Esophagus muscularis mucosa (tissue), 4 donors: ENCODE results near the gene RYR2. TPM values are rescaled to one million over a fixed set of nuclear protein-coding genes. Genes with fewer than 3 reads are reported as not detected.

Source experiments
- DNase-seq: peaks from one replicate; pipeline ENCODE4 v3.0.0-alpha.2; 2017; ENCODE audit errors: extremely low spot score
- H3K27ac ChIP-seq, 4 donors: fragments of 200-600 bp; sonication (generic); replicated peaks in 1 of 4; 1 replicate in 3 of 4; 2 replicates in 1 of 4; pipeline ENCODE4 v1.5.1; 2016 to 2019; ENCODE audit warnings: mild to moderate bottlenecking in 1 of 4
- H3K27me3 ChIP-seq, 4 donors: fragments of 200-600 bp; sonication (generic); one replicate each; pipeline versions ENCODE4 v1.5.1 to v1.6.0; 2016 to 2019
- H3K36me3 ChIP-seq, 4 donors: fragments of 200-600 bp; sonication (generic); one replicate each; pipeline ENCODE4 v1.5.1; 2016 to 2019
- H3K4me1 ChIP-seq, 4 donors: fragments of 200-600 bp; sonication (generic); one replicate each; pipeline ENCODE4 v1.5.1; 2016 to 2019
- H3K4me3 ChIP-seq, 4 donors: fragments of 200-600 bp; sonication (generic); 1 replicate in 2 of 4; 2 replicates in 2 of 4; pipeline ENCODE4 v1.5.1; 2016 to 2019; ENCODE audit warnings: mild to moderate bottlenecking in 4 of 4, moderate library complexity in 1 of 4
- H3K9me3 ChIP-seq, 4 donors: fragments of 200-600 bp; sonication (generic); 1 replicate in 3 of 4; 2 replicates in 1 of 4; pipeline ENCODE4 v1.5.1; 2016 to 2019
- EP300 ChIP-seq: sonication (generic); formaldehyde crosslinking; IDR thresholded peaks from one replicate; pipeline ENCODE4 v1.6.1; 2017; ENCODE audit warnings: antibody characterized with exemption
- POLR2A ChIP-seq: fragments of 450-650 bp; IDR thresholded peaks from one replicate; pipeline ENCODE4 v1.6.1; 2017; ENCODE audit warnings: antibody characterized with exemption, moderate library complexity, mild to moderate bottlenecking, low read depth
- POLR2AphosphoS5 ChIP-seq, 2 donors: sonication (generic); formaldehyde crosslinking; IDR thresholded peaks; one replicate each; pipeline ENCODE4 v1.6.1; 2017; ENCODE audit warnings: antibody characterized with exemption in 2 of 2
- WGBS: methylation state at CpG from one replicate; pipeline ENCODE4 v1.1.5; 2018; 5-methylcytosine and 5-hydroxymethylcytosine counted together
- intact Hi-C: fragments of 100-400 bp; cut with DNase I; formaldehyde crosslinking; loops from one replicate; pipeline ENCODE4 v1.15.1; 2023
- total RNA-seq, 4 donors: library from RNA; depleted of rRNA; stranded (reverse); fragments of >200 nt; gene quantifications; one replicate each; pipeline versions ENCODE4 v1.1.0 to v1.2.1, GENCODE V29; 2016
- TF ChIP-seq, protein P1 (sequence below), 3 experiments: fragments of 200-600 bp in 2 of 3; fragments of 450-650 bp in 1 of 3; sonication (generic) in 2 of 3; IDR thresholded peaks; one replicate each; pipeline ENCODE4 v1.5.1; 2017 to 2019; ENCODE audit warnings: antibody characterized with exemption in 3 of 3, mild to moderate bottlenecking in 2 of 3, moderate library complexity in 1 of 3

The RYR2 gene
- total RNA-seq, 4 donors from 2014 or later: 29.8 to 56.3 (median 38.9) TPM

- Histone ChIP-seq H3K27me3 (no peaks in the 10 kb centered on the region), H3K9me3 (no peaks in the 10 kb centered on the region), H3K4me1 (peaks cover 0 to 3% (median 0%) of the 10 kb centered on the region in 4 donors), H3K4me3 (no peak overlapping the region), H3K36me3 (peaks cover 0 to 60% (median 41%) of the 10 kb centered on the region in 4 donors), H3K27ac (no peak overlapping the region)
- no peak for TF ChIP-seq POLR2AphosphoS5 (IDR thresholded peaks at IDR 0.05)
- no peak for TF ChIP-seq POLR2A
- TF ChIP-seq, protein P1, sequence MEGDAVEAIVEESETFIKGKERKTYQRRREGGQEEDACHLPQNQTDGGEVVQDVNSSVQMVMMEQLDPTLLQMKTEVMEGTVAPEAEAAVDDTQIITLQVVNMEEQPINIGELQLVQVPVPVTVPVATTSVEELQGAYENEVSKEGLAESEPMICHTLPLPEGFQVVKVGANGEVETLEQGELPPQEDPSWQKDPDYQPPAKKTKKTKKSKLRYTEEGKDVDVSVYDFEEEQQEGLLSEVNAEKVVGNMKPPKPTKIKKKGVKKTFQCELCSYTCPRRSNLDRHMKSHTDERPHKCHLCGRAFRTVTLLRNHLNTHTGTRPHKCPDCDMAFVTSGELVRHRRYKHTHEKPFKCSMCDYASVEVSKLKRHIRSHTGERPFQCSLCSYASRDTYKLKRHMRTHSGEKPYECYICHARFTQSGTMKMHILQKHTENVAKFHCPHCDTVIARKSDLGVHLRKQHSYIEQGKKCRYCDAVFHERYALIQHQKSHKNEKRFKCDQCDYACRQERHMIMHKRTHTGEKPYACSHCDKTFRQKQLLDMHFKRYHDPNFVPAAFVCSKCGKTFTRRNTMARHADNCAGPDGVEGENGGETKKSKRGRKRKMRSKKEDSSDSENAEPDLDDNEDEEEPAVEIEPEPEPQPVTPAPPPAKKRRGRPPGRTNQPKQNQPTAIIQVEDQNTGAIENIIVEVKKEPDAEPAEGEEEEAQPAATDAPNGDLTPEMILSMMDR (IDR thresholded peaks at IDR 0.05): no peak
- TF ChIP-seq EP300: no peak
- DNase-seq: no peak
- WGBS: 61% methylated on average over 2 of the region's 2 CpGs
- intact Hi-C loops: no loop called here
Measured at GRCh38 chr1:237640011-237640671, 598.2 kb downstream of the RYR2 start.

- 57% methylated on average over 2 of the region's 2 CpGs for WGBS
- no peak for DNase-seq
- H3K9me3 ChIP-seq: no peaks in the 10 kb centered on the region
- no peaks in the 10 kb centered on the region for H3K27me3 ChIP-seq
- H3K36me3 ChIP-seq: peaks cover 0 to 54% (median 37%) of the 10 kb centered on the region in 4 donors
- no peaks in the 10 kb centered on the region for H3K4me1 ChIP-seq
- no peak overlapping the region for H3K4me3 ChIP-seq
- no peak for TF ChIP-seq EP300
- no peak for TF ChIP-seq POLR2A
- TF ChIP-seq, protein P1 (IDR thresholded peaks at IDR 0.05): no peak
- no peak for TF ChIP-seq POLR2AphosphoS5 (IDR thresholded peaks at IDR 0.05)
- intact Hi-C loops: no loop called here
- no peak overlapping the region for H3K27ac ChIP-seq
Measured at GRCh38 chr1:237640966-237641365, 599.0 kb downstream of the RYR2 start.

- Histone ChIP-seq H3K27ac (no peak overlapping the region), H3K4me3 (no peak overlapping the region), H3K27me3 (no peaks in the 10 kb centered on the region), H3K36me3 (peaks cover 0 to 36% (median 11%) of the 10 kb centered on the region in 4 donors), H3K9me3 (no peaks in the 10 kb centered on the region), H3K4me1 (no peaks in the 10 kb centered on the region)
- intact Hi-C loops: no loop called here
- DNase-seq: no peak
- TF ChIP-seq POLR2A: no peak
- TF ChIP-seq, protein P1 (IDR thresholded peaks at IDR 0.05): no peak
- no peak for TF ChIP-seq POLR2AphosphoS5 (IDR thresholded peaks at IDR 0.05)
- no peak for TF ChIP-seq EP300
Measured at GRCh38 chr1:237650809-237651208, 608.8 kb downstream of the RYR2 start.

DNA sequence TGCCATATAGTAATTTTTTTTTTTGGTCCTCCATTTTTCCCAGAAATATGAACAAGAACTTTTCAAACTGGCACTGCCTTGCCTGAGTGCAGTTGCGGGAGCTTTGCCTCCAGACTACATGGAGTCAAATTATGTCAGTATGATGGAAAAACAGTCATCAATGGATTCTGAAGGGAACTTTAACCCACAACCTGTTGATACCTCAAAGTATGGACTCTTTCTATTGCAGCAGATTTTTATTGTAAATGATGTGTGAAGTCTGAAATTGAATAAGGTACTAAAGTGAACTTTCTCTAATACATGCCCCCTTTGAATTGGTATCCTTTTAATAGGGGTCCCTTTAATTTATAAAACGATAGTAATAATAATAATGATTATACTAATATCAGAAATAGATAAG, 613.8 kb downstream of the RYR2 start:
- Histone ChIP-seq H3K36me3 (peaks cover 0 to 24% (median 9%) of the 10 kb centered on the region in 4 donors), H3K4me3 (no peak overlapping the region), H3K27me3 (no peaks in the 10 kb centered on the region), H3K4me1 (no peaks in the 10 kb centered on the region), H3K9me3 (no peaks in the 10 kb centered on the region), H3K27ac (no peak overlapping the region)
- intact Hi-C loops: no loop called here
- TF ChIP-seq POLR2A (no peak), POLR2AphosphoS5 (IDR thresholded peaks at IDR 0.05) (no peak), EP300 (no peak)
- TF ChIP-seq, protein P1 (IDR thresholded peaks at IDR 0.05): no peak
- WGBS: 67% methylated on average over 2 of the region's 2 CpGs
- DNase-seq: no peak

DNA sequence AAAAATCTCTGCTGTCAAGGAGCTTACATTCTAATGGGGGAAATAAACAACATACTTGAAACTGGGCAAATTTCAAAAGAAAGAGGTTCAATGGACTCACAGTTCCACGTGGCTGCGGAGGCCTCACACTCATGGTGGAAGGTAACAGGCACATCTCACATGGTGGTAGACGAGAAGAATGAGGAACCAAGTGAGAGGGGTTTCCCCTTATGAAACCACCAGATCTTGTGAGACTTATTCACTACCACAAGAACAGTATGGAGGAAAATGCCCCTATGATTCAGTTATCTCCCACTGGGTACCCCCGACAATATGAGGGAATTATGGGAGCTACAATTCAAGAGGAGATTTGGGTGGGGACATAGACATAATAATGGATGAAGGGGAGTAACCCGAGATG, 622.4 kb downstream of the RYR2 start:
- DNase-seq: no peak
- intact Hi-C loops: no loop called here
- Histone ChIP-seq H3K9me3 (no peaks in the 10 kb centered on the region), H3K27me3 (no peaks in the 10 kb centered on the region), H3K4me3 (no peak overlapping the region), H3K36me3 (peaks cover 0 to 12% (median 9%) of the 10 kb centered on the region in 4 donors), H3K4me1 (no peaks in the 10 kb centered on the region), H3K27ac (no peak overlapping the region)
- WGBS: 89% methylated on average over 5 of the region's 5 CpGs
- TF ChIP-seq POLR2AphosphoS5 (IDR thresholded peaks at IDR 0.05) (no peak), POLR2A (no peak), EP300 (no peak)
- TF ChIP-seq, protein P1 (IDR thresholded peaks at IDR 0.05): no peak
